Spleen (tissue), 7 donors: Measurements from ENCODE around the gene FZD2.

Experiments used
- CTCF ChIP-seq, 11 experiments: fragments of 200-600 bp in 7 of 11; fragments of 450-650 bp in 4 of 11; sonication (generic) in 4 of 11; IDR thresholded peaks in 8 of 11; conservative IDR thresholded peaks in 3 of 11; 1 replicate in 7 of 11; 2 replicates in 4 of 11; pipeline versions ENCODE4 v1.4.0 to v1.8.0; 2016 to 2021; ENCODE audit warnings: antibody characterized with exemption in 11 of 11, inconsistent platforms in 4 of 11, mild to moderate bottlenecking in 1 of 11
- POLR2A ChIP-seq, 3 donors: fragments of 450-650 bp; IDR thresholded peaks; one replicate each; pipeline ENCODE4 v1.5.1; 2017; ENCODE audit warnings: antibody characterized with exemption in 3 of 3, mild to moderate bottlenecking in 1 of 3
- POLR2AphosphoS5 ChIP-seq, 3 donors: sonication (generic); formaldehyde crosslinking; IDR thresholded peaks; one replicate each; pipeline ENCODE4 v1.5.1; 2017; ENCODE audit warnings: antibody characterized with exemption in 3 of 3
- donor health status: DM: no; HTN: no; CAD: no; lungs with moderate emphysema.
- donor health status: DM: no; HTN: no; CAD: no.
- donor health status: DM: no; HTN: no; CAD: no.

GRCh38 chr17:44527102-44527501 lies 30.2 kb upstream of the FZD2 start:
- no peak for TF ChIP-seq CTCF (IDR thresholded peaks at IDR 0.05 in 8 of 11, conservative IDR thresholded peaks at IDR 0.05 in 3 of 11)
- no peak for TF ChIP-seq POLR2A (IDR thresholded peaks at IDR 0.05)
- TF ChIP-seq POLR2AphosphoS5 (IDR thresholded peaks at IDR 0.05): no peak
